NCI-H82 treated with DMSO at 0.1 percent for 48 hours (cell line): Measurements from ENCODE around the gene LMAN1L.

Experiments used
- DNase-seq: peaks from one replicate; lab custom pipeline; 2025; ENCODE audit not compliant: unreplicated experiment; lab: John Stamatoyannopoulos, UW

LMAN1L gene

DNA sequence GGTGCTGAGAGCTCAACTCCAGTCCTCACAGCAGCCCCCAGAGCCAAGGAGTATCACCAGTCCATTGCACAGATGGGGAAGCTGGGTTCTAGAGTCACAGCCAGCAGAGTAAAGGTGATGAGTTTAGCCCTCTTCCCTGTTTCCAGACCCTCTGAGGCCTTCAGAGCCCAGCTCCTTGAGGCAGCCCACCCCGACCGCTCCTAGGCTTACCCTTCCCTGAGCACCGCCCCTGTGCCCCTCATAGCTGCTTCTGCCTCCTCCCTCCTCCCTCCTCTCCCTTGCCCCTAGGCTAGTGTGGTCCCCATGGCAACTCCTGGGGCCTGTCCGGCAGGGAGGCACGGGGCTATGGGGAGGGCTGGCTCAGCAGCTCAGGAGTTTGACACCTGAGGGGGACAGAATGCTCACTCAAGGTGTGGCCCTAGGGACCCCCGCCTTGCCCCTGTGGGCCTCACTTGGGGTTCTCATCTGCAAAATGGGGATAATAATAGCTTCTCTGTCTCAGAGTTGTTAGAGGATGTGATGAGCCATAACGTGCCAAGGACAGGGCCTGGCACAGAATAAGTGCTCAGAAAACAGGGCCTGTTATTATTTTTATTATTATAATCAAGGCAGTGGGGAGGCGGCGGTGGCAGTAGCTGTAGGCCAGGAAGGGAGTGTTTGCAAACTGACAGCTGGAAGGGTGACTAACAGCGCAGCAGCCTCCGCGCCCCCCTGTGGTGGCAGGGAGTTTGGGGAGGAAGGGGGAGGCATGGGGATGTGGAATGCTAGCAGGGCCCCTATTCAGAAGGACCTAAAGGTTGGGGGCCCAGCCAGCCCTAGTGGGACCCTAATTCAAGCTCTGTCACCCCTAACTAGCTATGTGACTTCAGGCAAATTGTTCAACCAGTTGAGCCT lies 19.3 kb upstream of the LMAN1L start:
- no peak for DNase-seq

DNA sequence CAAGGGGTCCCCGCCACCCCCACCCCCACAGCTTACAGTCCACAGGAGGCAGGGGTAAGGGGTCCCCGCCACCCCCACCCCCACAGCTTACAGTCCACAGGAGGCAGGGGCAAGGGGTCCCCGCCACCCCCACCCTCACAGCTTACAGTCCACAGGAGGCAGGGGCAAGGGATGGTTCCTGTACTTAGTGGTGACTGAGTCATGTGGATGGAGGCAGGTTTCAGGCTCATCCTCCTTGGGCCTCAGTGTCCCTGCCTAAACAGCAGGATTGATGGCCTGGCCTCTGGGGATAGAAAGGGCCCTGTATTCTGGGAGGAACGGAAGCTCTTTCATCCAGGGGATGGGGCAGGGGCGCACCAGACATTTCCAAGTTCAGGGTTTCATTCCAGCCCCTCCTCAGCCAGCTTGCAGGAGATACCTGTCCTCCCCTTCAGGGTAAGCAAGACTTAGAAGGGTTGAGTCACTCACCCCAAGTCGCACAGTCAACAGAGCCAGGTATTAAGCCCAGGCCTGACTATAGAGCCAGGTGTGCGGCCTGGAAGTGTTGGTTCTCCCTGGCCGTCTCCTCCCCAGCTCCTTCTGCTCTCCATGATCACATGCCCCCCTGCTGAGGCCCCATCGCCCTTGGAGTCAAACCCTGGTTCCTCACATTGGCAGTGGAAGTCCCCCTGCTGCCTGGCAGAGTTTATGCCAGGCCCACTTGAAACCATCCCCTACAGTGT lies 18.2 kb upstream of the LMAN1L start:
- no peak for DNase-seq

DNA sequence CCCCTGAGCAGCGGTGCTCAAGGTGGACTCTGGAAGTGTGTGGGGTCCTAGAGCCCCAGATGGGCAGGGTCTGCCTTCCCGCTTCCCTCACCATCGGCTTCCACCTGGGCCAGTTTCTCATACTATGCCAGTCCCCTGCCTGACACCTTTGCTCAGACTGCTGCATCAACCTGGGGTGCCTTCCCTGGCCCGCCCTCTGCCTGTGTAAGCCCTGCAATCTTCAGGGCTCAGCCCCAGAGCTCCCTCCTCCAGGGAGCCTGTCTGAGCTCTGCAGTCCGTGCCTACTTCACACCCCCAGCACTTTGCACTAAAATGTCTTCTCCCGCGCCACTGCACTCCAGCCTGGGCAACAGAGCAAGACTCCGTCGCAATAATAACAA lies 17.7 kb upstream of the LMAN1L start:
- no peak for DNase-seq

DNA sequence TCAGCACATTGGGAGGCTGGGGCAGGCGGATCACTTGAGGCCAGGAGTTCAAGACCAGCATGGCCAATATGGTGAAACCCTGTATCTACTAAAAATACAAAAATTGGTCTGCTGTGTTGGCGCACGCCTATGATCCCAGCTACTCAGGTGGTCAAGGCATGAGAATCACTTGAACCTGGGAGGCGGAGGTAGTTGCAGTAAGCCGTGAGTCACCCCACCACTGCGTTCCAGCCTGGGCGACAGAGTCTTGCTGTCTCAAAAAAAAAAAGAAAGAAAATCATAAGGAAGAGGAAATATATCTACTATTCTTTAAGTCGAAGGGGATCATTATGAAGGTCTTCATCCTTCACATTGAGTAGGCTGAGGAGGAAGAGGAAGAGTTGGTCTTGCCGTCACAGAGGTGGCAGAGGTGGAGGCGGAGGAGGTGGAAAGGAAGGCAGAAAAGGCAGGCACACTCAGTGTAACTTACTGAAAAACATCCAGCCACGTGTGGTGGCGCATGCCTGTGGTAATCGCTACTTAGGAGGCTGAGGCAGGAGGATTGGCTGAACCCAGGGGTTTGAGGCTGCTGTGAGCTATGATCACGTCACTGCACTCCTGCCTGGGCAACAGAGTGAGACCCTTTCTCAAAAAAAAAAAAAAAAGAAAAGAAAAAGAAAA lies 16.5 kb upstream of the LMAN1L start:
- no peak for DNase-seq

DNA sequence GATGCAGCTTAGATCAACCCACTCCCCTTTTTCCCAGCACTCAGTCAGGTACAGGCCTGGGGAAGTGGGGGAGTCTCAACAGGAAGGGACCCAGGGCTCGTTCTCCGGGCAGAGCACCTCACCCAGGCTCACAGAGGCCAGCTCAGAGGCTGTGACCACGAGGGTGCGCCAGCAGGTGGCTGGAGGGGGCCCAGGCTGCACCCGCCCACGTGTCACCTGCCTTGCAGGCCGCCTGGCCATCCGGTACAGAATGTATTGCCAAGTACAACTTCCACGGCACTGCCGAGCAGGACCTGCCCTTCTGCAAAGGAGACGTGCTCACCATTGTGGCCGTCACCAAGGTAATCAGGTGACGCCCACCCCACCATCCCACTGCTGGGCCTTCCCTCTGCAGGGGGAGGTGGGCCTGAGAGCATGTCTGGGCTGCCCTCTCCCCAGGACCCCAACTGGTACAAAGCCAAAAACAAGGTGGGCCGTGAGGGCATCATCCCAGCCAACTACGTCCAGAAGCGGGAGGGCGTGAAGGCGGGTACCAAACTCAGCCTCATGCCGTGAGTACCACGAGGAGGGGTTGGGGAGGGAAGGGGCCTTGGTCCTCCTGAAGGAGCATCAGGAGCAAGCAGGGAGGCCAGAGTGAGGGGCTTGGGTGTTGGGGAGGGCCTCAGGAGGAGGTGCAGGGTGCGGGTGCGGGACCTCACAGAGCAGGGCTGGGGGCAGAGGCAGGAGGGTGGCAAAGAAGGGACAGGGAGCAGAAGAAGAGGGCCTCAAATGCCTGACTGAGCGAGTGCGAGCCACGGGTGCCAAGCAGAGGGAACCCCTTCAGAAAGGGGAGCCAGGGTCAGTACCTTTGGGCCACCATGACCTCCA lies 14.0 kb upstream of the LMAN1L start:
- no peak for DNase-seq

DNA sequence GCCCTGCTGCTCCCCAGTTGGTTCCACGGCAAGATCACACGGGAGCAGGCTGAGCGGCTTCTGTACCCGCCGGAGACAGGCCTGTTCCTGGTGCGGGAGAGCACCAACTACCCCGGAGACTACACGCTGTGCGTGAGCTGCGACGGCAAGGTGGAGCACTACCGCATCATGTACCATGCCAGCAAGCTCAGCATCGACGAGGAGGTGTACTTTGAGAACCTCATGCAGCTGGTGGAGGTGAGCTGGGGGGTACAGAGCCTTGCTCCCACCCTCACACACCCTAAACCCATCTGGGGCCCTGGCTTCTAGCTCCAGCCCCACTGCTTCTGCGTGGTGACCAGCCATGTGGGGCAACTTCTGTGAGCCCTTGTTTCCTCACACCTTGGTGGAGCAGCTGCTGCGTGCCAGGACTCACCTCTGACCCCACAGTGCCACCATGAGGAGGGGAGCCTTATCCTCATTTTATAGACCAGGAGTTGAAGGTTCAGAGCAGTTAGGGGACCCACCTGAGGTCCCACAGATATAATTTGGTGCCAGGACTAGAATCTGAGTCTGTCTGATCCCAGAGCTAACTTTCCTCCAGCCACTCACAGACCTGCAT lies 13.3 kb upstream of the LMAN1L start:
- DNase-seq, result no peak

DNA sequence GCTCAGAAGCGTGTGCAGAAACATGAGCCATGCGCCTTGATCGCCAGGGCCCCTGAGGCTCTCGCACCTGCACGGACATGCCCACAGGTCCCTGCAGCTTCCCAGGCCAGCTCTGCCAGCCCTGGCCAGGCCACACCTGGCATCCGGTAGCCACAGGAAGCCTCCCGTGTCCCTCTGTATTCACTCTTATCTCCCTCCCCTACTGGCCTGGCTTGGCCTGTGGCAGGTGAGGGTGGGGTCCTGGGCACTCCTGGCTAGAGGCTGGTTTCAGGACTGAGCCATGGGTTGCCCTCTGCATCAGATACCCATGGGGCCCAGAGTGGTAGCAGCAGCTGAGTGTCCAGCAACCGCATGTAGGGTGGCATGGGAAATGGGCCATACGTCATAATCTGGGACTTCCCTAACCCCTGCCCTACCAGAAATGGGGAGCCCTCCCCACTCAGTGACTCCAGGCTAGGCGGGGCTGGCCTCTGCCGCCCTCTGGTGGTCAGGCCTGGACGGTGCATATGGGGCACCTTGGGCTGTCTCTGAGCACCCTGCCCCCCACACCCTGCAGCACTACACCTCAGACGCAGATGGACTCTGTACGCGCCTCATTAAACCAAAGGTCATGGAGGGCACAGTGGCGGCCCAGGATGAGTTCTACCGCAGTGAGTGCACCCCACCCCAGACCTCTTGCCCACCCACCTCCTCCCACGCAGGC lies 12.6 kb upstream of the LMAN1L start:
- no peak for DNase-seq

DNA sequence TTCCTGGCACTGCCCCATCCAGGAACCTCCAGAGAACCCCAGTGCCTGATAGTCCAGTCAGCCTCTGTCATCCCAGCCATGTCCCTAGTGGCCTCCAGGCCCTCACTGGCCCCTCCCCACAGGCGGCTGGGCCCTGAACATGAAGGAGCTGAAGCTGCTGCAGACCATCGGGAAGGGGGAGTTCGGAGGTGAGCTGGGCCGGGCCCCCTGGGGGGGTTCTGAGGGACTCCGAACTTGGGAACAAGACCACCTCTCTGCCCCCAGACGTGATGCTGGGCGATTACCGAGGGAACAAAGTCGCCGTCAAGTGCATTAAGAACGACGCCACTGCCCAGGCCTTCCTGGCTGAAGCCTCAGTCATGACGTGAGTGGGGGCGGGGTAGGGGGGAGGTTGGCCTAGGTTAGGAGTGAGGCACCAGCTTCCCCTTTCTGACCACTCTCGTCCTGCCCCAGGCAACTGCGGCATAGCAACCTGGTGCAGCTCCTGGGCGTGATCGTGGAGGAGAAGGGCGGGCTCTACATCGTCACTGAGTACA lies 12.0 kb upstream of the LMAN1L start:
- DNase-seq, result no peak

DNA sequence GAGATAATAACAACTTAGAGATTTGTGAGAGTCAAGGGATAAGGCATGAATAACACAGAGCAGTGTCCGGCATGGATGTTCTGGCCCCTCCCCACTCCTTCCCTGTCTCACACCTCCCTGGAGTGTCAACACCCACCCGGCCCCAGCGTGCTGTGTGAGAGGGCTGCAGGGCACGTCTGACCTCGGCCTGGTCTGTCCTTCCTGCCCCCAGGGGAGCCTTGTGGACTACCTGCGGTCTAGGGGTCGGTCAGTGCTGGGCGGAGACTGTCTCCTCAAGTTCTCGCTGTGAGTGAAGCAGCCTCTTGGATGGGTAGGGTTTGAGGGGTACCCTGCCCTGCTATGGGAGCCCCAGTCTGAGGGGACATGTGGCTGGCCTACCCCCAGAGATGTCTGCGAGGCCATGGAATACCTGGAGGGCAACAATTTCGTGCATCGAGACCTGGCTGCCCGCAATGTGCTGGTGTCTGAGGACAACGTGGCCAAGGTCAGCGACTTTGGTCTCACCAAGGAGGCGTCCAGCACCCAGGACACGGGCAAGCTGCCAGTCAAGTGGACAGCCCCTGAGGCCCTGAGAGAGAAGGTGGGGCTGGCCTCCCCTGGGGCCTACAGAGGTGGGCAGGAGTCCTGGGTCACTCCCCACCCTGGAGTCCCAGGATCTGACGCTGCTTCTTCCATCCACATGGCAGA lies 11.2 kb upstream of the LMAN1L start:
- DNase-seq, result no peak

DNA sequence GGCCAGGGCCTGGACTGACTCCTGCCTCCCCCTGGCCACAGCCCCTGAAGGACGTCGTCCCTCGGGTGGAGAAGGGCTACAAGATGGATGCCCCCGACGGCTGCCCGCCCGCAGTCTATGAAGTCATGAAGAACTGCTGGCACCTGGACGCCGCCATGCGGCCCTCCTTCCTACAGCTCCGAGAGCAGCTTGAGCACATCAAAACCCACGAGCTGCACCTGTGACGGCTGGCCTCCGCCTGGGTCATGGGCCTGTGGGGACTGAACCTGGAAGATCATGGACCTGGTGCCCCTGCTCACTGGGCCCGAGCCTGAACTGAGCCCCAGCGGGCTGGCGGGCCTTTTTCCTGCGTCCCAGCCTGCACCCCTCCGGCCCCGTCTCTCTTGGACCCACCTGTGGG lies 10.3 kb upstream of the LMAN1L start:
- DNase-seq, result no peak

DNA sequence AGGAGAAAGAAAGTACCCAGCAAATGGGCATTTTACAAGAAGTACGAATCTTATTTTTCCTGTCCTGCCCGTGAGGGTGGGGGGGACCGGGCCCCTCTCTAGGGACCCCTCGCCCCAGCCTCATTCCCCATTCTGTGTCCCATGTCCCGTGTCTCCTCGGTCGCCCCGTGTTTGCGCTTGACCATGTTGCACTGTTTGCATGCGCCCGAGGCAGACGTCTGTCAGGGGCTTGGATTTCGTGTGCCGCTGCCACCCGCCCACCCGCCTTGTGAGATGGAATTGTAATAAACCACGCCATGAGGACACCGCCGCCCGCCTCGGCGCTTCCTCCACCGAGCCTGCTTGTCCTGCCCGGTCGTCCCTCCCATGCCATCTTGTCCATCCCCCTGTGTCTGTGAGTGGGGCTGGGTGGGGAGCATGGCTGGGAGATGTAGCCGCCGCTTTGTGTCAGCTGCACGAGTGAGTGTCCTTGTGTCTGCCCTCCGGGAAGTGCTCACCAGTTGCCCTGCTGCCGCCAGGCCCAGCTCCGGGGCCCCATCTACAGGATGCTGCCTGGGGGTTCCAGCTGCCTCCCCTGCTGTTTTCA lies 9.7 kb upstream of the LMAN1L start:
- no peak for DNase-seq

DNA sequence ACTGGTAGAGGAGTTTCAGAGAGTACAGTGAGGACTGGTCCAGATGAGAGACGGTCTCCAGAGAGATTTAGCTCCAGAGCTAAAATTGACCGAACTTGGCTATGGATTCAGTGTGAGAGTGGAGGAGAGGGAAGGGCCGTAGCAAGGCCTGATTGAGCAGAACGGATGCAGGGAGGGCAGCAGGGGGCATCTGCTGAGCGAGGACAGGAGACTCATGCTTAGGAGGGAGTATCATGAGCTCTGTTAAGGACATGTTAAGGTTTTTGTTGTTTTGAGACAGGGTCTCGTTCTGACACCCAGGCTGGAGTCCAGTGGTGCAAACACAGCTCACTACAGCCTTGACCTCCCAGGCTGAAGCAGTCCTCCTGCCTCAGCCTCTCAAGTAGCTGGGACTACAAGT lies 7.7 kb upstream of the LMAN1L start:
- DNase-seq, result no peak

DNA sequence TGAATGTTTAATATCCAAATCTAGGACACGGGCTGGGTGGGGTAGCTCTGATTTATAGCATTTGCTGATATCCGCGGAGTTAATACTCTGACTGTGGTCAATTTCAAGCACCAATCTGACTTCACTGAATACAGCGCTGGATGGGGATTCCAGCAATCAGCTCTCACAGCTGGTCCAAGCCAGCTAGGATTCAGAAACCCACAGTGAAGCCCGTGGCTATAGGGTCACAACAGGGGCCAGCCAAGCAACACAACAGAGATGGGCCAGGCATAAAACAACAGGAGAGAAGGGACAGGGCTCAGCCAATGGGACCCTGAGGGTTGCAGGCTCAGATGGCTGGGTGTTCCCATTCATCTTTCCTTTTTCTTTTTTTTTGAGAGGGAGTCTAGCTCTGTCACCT lies 5.4 kb upstream of the LMAN1L start:
- DNase-seq, result no peak

DNA sequence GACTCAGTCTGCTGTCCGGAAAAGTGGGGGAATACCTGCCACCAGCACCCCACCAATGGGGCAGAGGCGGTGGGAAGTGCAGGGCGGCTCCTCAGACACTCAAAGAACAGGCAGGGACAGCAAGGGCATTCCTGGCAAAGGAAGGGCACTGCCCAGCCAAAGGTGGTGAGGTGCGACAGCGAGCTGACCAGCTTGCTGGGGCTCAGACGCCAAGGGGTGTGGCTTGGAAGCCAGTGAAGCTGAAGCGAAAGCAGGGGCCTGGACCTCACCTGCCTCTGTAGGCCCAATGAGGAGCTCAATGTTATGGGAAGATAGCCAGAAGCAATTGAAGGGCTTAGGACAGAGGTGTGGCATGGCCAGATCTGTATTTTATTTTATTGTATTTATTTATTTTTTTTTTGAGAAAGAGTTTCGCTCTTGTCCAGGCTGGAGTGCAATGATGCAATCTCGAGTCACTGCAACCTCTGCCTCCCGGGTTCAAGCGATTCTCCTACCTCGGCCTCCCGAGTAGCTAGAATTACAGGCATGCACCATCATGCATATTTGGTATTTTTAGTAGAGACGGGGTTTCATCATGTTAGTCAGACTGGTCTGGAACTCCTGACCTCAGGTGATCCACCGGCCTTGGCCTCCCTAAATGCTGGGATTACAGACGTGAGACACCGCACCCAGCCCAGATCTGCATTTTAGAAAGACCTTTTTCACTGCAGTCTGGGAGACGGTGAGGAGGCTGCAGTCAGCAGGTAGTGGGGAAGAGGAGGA lies 4.4 kb upstream of the LMAN1L start:
- no peak for DNase-seq

DNA sequence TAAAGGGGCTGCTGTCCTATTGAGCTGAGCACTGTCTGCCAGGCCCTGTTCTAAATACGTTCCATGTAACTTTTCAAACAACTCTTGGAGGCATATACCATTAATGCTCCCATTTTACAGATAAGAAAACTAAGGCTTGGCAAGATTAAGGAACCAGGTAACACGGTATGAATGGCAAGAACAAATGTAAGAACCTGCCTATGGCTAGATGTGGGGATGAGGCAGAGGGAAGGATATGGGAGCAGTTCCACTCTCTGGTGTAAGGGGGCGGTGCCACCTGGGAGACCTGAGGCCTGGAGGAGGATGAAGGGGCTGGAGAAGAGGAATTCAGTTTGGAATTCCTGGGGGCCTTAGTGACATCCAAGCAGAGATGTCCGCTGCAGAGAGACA lies 3.8 kb upstream of the LMAN1L start:
- no peak for DNase-seq

DNA sequence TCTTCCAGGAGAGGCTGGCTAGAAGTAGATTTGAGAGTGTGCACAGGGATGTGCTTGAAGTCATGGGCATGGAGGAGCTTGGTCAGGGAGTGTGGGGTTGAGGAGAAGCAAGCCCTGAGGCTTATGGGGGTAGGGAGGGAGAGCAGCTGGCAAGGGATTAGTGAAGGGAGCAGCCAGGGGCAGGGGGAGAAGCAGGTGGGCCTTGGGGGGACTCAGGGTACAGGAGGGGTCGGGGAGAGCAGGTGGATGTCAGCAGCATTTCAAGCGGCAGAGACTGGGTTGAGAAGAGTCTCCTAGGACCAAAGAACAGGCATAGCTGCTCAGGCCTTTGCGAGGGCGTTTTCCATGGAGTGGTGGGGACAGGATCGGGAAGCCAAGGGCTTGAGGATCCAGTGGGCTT lies 3.4 kb upstream of the LMAN1L start:
- DNase-seq, result peak; percentile 33

DNA sequence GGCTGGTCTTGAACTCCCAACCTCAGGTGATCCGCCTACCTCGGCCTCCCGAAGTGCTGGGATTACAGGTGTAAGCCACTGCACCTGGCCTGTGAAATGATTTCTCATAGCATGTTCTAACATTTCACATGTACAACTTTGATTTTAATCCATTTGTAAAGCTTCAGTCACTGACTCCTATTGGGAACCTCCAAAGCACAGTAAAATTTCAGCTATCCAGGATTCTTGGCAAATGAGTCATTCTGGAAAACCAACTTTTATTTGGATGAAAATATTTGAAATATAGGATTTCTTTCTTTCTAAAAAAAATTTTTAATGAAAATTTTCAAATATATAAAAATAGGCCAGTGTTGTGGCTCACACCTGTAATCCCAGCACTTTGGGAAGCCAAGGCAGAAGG lies 2.7 kb upstream of the LMAN1L start:
- no peak for DNase-seq
